HG02571 (cell line): ENCODE data around the gene TDRD12.
"Not testable (repeated sequence)": the region's sequence is repeated elsewhere in the genome, so short reads cannot be mapped to it uniquely, and the experiment has no call there.

Experiments
- ATAC-seq: cut with Tn5 transposase; IDR thresholded peaks from one replicate; pipeline ENCODE4 v1.9.1; 2021; ENCODE audit warnings: mild to moderate bottlenecking, moderate library complexity; ENCODE audit not compliant: unreplicated experiment

TDRD12 gene

DNA sequence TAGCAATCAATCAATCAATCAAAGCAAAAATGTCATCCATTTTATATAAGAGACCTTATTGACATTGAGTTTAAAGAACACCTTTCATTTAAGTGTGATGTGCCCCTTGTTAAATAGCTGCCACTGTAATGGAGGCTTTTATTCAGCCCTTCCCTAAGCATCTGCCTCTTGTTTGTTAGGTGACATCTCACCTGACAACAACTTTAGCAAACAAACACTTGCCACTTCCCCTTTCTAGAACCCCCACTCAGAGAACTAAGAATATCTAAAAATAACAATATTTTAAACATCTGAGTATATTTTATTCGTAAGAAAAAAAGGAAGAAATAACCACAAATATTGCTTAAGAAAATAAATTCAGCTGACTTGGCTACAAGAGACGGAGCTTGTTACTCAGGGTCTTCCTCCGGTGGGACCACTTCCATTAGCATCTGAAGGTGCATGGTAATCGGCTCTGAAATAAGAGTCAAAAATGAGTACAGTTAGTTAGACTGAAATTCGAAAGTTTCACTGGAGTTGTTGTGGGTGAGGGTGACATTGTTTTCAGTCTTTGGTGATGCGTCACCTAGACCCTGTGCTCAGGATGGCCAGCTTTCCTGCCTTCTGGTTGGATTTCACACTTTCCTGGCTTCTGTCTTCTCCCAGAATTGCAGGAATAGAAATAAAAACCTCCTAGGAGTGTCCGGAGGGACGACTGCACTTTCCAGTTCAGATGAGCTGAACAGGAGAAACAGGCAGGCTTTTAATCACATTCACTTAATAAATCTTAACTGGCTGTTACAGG is 110.9 kb downstream of the TDRD12 start:
- ATAC-seq: no peak

DNA sequence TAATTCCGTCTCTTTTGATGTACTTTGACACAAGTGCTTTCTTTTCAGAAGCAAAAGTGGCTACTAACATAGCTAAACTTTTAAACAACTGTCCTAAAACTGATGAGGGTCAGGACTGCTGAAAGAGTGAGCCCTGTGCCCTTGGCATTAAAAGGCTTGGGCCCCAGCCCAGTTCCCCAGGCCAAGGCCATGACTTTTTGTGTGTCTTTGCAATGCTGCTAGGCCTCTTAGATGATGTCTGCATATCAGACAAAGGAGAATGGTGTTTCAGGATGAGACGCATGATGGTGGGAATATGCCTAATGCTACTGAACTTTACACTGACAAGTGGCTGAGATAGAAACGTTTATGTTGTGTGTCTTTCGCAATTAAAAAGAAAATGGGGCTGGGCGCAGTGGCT is 112.0 kb downstream of the TDRD12 start:
- no peak for ATAC-seq

DNA sequence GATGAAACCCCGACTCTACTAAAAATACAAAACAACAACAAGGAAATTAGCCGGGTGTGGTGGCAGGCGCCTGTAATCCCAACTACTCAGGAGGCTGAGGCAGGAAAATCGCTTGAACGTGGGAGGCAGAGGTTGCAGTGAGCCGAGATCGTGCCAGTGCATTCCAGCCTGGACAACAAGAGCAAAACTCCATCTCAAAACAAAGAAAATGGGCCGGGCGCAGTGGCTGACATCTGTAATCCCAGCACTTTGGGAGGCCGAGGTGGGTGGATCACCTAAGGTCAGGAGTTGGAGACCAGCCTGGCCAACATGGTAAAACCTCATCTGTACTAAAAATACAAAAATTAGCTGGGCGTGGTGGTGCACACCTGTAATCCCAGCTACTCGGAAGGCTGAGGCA is 112.5 kb downstream of the TDRD12 start:
- not testable (repeated sequence) for ATAC-seq

DNA sequence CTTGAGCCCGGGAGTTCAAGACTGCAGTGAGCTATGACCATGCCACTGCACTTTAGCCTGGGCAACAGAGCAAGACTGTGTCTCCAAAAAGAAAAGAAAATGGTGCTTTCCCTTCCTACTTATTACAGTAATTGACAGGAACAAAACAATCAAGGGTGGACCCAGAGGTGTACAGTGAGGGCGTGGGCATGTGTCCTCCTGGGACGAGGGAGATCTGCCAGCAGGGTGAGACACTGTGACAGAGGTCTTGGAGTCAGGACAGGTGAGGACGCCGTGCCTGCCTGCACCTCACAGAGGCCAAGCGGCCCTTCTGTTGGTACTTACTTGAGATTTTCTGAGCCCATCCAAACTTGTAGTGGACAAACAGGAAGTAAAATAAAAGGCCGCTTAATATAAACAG is 113.3 kb downstream of the TDRD12 start:
- not testable (repeated sequence) for ATAC-seq

DNA sequence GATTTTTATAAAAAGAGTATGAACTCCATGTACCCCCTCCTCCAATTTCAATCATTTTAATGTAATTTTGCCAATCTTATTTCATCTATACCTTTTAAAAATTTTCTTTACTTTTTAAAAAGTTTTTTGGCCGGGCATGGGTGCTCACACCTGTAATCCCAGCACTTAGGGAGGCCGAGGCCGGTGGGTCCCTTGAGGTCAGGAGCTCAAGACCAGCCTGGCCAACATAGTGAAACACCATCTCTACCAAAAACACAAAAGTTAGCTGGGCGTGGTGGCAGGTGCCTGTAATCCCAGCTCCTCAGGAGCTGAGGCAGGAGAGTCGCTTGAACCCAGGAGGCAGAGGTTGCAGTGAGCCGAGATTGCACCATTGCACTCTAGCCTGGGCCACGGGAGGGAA is 113.8 kb downstream of the TDRD12 start:
- not testable (repeated sequence) for ATAC-seq

DNA sequence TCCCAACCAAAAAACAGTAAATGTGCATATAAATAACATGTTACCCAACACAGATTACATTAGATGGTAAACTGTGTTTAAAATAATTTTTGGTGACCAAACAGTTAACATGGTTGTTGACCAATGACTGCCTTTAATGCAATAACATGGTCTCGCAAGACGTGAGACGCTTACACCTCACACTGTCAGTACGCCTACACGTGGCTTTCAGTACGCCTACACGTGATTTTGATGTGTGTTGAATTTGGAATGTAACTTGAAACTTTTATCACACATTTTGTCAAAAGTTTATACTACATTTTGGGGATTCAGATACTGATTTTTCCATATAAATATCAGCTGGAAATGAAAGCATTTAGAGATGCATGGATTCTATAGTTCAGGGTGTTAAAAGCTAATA is 118.0 kb downstream of the TDRD12 start:
- ATAC-seq: no peak

DNA sequence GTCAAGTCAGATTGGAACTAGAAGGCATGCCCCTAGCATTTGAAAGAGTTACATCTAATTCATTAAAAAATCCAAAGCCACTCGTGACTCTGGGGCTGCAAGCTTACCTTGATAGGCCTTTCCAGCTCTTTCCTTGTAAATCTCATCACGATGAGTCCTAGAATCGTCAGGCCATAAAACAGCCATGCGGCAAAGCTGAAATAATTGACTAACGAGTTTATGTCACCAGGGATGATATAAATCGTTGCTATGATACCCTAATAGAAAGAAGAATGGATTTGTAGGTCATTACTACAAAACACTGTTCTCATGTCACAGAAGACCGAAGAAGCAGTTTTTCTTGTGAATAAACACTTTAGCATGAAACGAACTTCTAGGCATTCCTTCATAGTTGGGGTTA is 122.5 kb downstream of the TDRD12 start:
- no peak for ATAC-seq

DNA sequence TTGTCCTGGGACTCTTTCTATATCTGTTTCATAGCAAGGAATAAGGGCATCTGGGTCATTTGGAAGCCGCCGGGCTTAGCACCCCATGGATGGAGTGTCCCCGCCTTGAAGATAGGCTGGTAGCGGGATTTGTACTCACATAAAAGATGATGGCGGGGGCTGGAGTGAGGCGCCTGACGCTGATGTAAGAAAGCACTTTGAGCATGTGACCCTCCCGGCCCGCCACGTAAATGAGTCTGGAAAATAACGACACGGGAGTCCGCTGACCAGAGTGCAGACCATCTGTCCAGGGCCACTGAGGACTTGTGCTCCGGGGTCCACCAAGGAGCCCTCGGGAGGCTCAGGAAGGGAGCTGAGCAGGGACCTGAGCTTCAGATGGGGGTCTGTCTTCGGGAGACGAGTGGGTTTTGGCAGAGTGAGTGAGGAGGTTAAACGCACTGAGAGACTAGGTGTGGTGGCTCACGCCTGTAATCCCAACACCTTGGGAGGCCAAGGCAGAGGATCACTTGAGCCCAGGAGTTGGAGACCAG is 124.2 kb downstream of the TDRD12 start:
- no peak for ATAC-seq

DNA sequence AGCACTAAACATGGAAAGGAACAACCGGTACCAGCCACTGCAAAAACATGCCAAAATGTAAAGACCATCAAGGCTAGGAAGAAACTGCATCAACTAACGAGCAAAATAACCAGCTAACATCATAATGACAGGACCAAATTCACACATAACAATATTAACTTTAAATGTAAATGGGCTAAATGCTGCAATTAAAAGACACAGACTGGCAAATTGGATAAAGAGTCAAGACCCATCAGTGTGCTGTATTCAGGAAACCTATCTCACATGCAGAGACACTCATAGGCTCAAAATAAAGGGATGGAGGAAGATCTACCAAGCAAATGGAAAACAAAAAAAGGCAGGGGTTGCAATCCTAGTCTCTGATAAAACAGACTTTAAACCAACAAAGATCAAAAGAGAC is 128.5 kb downstream of the TDRD12 start:
- not testable (repeated sequence) for ATAC-seq

DNA sequence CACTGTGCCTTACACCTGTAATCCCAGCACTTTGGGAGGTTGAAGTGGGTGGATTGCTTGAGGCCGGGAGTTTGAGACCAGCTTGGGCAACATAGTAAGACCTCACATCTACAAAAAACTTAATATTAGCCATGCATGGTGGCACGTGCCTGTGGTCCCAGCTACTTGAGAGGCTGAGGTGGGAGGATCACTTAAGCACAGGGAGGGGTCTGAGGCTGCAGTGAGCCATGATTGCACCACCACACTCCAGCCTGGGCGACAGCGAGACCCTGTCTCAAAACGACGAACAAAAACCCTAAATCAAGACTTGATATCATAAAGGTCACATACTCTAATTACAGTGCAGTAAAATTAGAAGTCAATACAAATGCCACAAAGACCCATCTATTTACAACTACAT is 132.6 kb downstream of the TDRD12 start:
- ATAC-seq: no peak

DNA sequence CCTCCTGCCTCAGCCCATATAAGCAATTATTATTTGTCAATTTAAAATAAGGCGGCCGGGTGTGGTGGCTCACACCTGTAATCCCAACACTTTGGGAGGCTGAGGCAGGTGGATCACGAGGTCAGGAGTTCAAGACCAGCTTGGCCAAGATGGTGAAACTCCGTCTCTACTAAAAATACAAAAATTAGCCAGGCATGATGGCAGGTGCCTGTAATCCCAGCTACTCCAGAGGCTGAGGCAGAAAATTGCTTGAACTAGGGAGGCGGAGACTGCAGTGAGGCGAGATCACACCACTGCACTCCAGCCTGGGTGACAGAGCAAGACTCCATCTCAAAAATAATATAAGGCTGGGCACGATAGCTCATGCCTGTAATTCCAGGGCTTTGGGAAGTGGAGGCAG is 137.3 kb downstream of the TDRD12 start:
- not testable (repeated sequence) for ATAC-seq

DNA sequence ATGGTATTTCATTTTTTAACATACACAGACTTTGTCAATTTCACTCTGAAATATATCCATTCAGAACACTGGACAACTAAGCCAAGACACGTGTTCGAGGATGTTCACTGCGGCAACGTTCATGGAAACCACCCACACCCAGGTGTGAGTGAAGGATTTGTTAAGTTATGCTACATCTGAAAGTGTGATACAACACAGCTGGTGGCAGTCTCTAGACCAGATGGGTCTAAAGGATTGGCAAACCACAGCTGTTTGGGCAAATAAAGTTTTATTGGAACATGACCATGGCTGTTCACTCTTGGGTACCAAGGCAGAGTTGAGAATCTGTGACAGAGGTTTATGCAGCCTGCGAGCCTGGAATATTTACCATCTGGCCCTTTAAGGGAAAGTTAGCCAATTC is 138.0 kb downstream of the TDRD12 start:
- ATAC-seq: no peak

DNA sequence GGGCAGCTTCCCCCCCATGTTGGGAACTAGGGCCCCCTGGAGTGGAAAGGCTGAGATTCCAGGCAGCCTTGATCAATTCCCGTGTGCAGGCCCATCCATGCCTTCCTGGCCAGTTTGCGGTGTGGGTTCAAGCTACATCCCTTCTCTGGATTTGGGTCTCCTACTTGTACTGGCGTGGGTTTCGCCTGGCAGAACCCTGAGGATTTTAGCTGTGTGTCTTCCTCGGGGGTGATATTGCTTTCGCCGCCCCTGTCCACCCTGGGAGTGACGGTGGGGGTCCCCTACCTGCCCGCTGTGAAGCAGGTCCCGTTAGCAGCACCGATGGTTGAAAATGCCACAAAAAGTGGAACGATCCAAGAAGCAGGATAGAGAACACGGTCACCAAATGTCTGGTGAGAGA is 138.6 kb downstream of the TDRD12 start:
- ATAC-seq: no peak

DNA sequence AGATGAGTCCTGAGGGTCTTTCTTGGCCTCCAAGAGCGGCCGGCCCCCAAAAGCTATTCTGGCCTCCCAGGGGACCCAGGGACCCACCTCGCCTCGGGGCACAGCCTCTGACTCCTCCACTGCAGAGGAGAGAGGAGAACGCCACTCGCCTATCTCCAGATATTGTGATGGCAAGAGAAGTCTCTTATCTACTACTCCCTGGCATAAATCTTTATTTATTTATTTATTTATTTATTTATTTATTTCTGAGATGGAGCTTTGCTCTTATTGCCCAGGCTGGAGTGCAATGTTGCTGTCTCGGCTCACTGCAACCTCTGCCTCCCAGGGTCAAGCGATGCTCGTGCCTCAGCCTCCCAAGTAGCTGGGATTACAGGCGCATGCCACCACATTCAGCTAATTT is 139.0 kb downstream of the TDRD12 start:
- ATAC-seq: no peak

DNA sequence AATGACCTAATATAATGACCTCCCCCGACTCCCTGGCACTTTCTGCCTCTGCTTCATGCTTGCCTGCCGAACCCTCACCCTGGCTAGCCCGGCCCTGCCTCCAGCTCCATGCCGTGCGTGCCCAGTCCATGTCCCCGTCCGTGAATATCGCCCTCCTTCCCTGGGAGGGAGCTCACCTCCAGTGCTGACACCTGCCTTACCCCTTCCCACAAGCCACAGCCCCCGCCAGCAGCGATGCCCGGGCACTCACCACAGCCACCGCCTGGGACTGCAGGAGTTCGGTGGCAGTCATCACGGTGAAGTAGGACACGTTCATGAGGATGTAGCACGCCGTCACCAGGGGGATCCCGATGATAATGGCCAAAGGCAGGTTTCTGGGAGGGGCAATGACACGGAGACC is 140.0 kb downstream of the TDRD12 start:
- ATAC-seq: no peak

DNA sequence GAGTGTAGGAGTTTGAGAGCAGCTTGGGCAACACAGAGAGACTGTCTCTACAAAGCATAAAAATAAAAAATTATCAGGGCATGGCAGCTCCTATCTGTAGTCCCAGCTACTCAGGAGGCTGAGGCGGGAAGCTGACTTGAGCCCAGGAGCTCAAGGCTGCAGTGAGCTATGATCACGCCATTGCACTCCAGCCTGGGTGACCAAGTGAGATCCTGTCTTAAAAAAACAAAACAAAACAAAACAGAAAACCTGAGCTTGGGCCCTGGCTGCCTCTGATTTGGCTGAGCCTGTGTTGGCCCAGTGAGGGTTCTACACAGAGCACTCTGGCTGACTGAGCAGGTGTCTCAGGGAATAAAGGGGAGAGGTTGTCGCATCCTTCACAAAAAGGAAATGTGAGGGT is 142.0 kb downstream of the TDRD12 start:
- no peak for ATAC-seq

DNA sequence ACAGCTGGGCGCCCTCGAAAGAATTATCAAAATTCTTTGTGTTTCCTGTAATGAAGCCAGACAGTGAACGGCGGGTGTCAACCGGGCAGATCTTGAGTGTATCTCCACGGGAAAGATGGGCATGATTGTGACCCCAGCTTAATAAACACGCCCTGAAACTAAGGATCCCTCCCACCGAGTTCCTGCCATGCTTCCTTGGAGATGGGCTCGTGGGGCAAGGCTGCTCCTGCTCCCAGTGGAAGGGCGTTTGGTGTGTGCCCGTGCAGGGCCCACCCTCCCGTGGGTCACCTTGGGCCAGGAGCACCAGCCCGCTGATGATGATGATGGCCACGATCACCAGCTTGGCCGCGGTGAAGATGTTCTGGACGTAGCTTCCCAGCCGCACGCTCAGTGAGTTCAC is 142.6 kb downstream of the TDRD12 start:
- no peak for ATAC-seq

DNA sequence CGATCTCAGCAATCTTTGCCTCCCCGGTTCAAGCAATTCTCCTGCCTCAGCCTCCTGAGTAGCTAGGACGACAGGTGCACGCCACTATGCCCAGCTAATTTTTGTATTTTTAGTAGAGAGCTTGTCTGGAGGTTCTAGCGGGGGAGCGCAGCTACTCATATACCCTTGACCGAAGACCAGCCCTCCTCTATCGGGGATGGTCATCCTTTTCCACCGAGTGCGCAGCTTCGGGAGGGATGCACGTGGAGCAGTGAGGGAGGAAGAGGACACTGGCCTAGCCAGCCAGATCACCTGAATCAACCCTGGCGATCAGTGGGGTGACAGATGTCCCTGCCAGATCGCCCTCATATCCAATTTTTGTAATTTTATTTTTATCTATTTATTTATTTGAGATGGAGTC is 143.2 kb downstream of the TDRD12 start:
- no peak for ATAC-seq

DNA sequence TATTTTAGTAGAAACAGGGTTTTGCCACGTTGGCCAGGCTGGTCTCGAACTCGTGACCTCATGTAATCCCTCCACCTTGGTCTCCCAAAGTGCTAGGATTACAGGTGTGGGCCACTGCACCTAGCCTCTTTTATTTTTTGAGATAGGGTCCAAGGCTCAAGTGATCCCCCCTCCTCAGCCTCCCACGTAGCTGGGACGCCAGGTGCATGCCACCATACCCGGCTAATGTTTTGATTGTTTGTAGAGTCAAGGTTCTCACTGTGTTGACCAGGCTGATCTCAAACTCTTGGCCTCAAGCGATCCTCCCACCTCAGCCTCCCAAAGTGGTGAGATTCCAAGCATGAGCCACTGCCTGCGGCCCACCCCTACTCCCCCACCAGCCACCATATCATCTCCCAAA is 143.7 kb downstream of the TDRD12 start:
- no peak for ATAC-seq

DNA sequence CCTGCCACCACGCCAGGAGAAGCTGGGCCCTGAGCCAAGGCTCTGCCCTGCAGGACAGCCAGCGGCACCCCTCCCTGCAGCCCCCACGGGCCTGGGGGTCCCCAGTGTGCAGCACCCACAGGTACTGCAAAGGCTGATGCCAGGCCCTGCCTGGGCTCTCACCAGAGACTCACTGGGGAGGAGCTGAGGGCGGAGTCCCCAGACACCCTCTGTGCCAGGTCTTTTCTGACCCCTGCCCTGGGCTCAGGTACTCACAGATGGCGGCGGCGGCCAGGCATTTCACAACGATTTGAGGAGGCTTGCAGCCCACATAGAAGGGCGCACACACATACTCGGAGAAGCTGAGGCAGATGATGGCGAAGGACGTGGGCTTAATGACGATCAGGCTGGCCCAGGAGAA is 144.3 kb downstream of the TDRD12 start:
- no peak for ATAC-seq

DNA sequence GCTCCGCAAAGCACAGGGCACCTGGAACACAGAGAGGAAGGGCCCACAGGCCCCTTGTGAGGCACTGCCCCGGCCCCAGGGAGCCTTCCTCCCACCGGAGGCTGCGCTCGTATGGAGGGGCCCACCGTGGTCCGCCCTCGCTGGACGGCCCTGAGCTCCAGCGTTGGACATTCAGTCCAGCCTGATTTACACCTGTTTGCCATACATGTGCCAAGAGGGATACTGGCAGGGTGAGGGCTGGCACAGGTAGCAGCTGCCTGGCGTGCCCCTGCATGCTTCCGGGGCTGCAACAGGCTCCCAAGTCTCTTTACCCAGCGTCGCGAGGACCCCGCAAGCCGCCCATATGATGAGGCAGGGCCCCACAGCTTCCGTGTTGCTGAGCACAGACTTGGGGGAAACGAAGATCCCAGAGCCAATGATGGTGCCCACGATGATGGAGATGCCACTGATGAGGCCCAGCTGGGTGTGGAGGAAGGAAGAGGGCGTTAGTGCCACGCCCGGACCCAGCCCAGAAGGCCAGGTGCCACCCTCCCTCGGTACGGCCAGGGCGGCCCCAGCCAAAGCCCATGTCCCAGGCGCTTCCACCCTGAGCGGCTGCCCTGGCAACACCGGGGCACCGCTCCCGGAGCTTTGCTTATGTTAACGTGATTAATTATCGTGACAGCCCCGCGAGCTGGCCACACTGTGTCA is 144.9 kb downstream of the TDRD12 start:
- no peak for ATAC-seq

DNA sequence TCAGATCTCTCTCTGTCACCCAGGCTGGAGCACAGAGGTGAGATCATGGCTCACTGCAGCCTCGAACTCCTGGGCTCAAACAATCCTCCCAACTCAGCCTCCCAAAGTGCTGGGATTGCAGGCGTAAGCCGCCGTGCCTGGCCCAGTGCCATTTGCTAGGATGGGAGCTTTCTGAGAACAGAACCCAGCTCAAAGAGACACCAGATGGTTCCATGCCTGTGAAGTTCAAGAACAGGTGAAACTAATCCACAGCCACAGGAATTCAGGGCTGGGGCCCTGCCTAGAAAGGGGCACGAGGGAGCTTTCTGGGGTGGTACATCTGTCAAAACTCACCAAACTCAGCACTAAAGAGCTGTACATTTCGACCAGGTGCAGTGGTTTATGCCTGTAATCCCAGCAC is 145.8 kb downstream of the TDRD12 start:
- ATAC-seq: no peak
